NT2/D1 (cell line): Measurements from ENCODE around the gene ACP1.

Source experiments
- DNase-seq: peaks from one replicate; pipeline ENCODE4 v3.0.0-alpha.2; 2011; ENCODE audit warnings: low read depth, low spot score
- H3K27me3 ChIP-seq: 2 replicates; pipeline ENCODE4 v1.6.0; 2011; ENCODE audit warnings: mild to moderate bottlenecking; ENCODE audit not compliant: insufficient read length, insufficient read depth
- H3K36me3 ChIP-seq: 2 replicates; pipeline ENCODE4 v1.6.1; 2011; ENCODE audit warnings: mild to moderate bottlenecking, low read length, mixed read lengths; ENCODE audit not compliant: insufficient read depth, insufficient read length
- H3K4me1 ChIP-seq: 2 replicates; pipeline ENCODE4 v1.5.1; 2011; ENCODE audit not compliant: insufficient read depth, insufficient read length
- H3K4me3 ChIP-seq: 2 replicates; pipeline ENCODE4 v1.5.1; 2011; ENCODE audit warnings: low read depth; ENCODE audit not compliant: insufficient read length
- H3K9ac ChIP-seq: 2 replicates; pipeline ENCODE4 v1.6.0; 2011; ENCODE audit warnings: low read depth; ENCODE audit not compliant: insufficient read length
- H3K9me3 ChIP-seq: 2 replicates; pipeline ENCODE4 v1.5.1; 2011; ENCODE audit warnings: mild to moderate bottlenecking, low read length; ENCODE audit not compliant: insufficient read depth
- SUZ12 ChIP-seq: IDR thresholded peaks from 2 replicates; pipeline ENCODE4 v1.6.1; 2011; ENCODE audit not compliant: insufficient read length, insufficient read depth; ENCODE audit errors: extremely low read depth
- YY1 ChIP-seq: IDR thresholded peaks from 2 replicates; pipeline ENCODE4 v1.6.1; 2011; ENCODE audit not compliant: insufficient read length, insufficient read depth
- ZNF274 ChIP-seq: IDR thresholded peaks from 2 replicates; pipeline ENCODE4 v1.6.1; 2011; ENCODE audit warnings: mild to moderate bottlenecking, low read depth, low read length

ACP1 gene

GRCh38 chr2:264493-265468, at the start of gene ACP1:
ACP1 (plus strand) TSS chr2:264947; CDS start chr2:264965, 18 bp downstream.
- TF ChIP-seq SUZ12: no peak
- peak; percentile 68 for TF ChIP-seq YY1
- no peaks in the 10 kb centered on the region for H3K4me1 ChIP-seq
- peaks cover 33% of the 10 kb centered on the region for H3K36me3 ChIP-seq
- H3K9me3 ChIP-seq: no peaks in the 10 kb centered on the region
- peak; percentile 97 for DNase-seq
- no peaks in the 10 kb centered on the region for H3K27me3 ChIP-seq
- H3K9ac ChIP-seq: peak within 1 kb of the TSS; percentile 96
- H3K4me3 ChIP-seq: peak within 1 kb of the TSS; percentile 90

- no peak overlapping the region for H3K4me3 ChIP-seq
Observed at GRCh38 chr2:216068-216467, 48.7 kb upstream of the ACP1 start.

GRCh38 chr2:223451-223850, 41.3 kb upstream of the ACP1 start:
- DNase-seq: no peak
- Histone ChIP-seq H3K9me3 (no peaks in the 10 kb centered on the region), H3K36me3 (no peaks in the 10 kb centered on the region), H3K9ac (no peak overlapping the region), H3K4me1 (no peaks in the 10 kb centered on the region), H3K27me3 (no peaks in the 10 kb centered on the region), H3K4me3 (no peak overlapping the region)
- TF ChIP-seq YY1 (no peak), SUZ12 (no peak), ZNF274 (no peak)

More at GRCh38 chr2:216068-216467, 48.7 kb upstream of the ACP1 start:
- H3K9ac ChIP-seq: no peak overlapping the region
- H3K9me3 ChIP-seq: no peaks in the 10 kb centered on the region
- no peak for TF ChIP-seq SUZ12
- TF ChIP-seq YY1: no peak
- TF ChIP-seq ZNF274: no peak
- no peaks in the 10 kb centered on the region for H3K36me3 ChIP-seq
- H3K4me1 ChIP-seq: no peaks in the 10 kb centered on the region
- no peak for DNase-seq
- no peaks in the 10 kb centered on the region for H3K27me3 ChIP-seq

GRCh38 chr2:223971-224760, 40.6 kb upstream of the ACP1 start:
- no peak for DNase-seq
- no peak overlapping the region for H3K4me3 ChIP-seq
- no peaks in the 10 kb centered on the region for H3K4me1 ChIP-seq
- H3K9ac ChIP-seq: no peak overlapping the region
- TF ChIP-seq YY1 (no peak), ZNF274 (no peak), SUZ12 (no peak)
- H3K27me3 ChIP-seq: no peaks in the 10 kb centered on the region
- H3K36me3 ChIP-seq: no peaks in the 10 kb centered on the region
- H3K9me3 ChIP-seq: no peaks in the 10 kb centered on the region

- Histone ChIP-seq H3K27me3 (no peaks in the 10 kb centered on the region), H3K4me3 (no peak overlapping the region), H3K4me1 (no peaks in the 10 kb centered on the region), H3K36me3 (no peaks in the 10 kb centered on the region), H3K9me3 (no peaks in the 10 kb centered on the region), H3K9ac (no peak overlapping the region)
- TF ChIP-seq SUZ12: no peak
- TF ChIP-seq YY1: no peak
- TF ChIP-seq ZNF274: no peak
- no peak for DNase-seq
Observed at GRCh38 chr2:228115-228514, 36.6 kb upstream of the ACP1 start.

- Histone ChIP-seq H3K9ac (no peak overlapping the region), H3K4me1 (no peaks in the 10 kb centered on the region), H3K9me3 (no peaks in the 10 kb centered on the region), H3K27me3 (no peaks in the 10 kb centered on the region), H3K36me3 (no peaks in the 10 kb centered on the region), H3K4me3 (no peak overlapping the region)
- DNase-seq: no peak
- TF ChIP-seq YY1: no peak
- TF ChIP-seq SUZ12: no peak
- no peak for TF ChIP-seq ZNF274
Observed at GRCh38 chr2:228518-229278, 36.0 kb upstream of the ACP1 start.
